Measurements from ENCODE around the gene MTFR2.

MTFR2 gene

GRCh38 chr6:136209496-136209895, 40.6 kb downstream of the MTFR2 start:
- Histone ChIP-seq H3K9ac (ENCODE audit: low read length) (no peak overlapping the region), H3K36me3 (ENCODE audit: control insufficient read depth, low read depth, low read length) (no peaks in the 10 kb centered on the region), H3K27ac (ENCODE audit: low read length) (no peak overlapping the region), H3K4me1 (ENCODE audit: control insufficient read depth, low read depth, low read length) (no peaks in the 10 kb centered on the region), H3K9me3 (ENCODE audit: control insufficient read depth, low read depth, low read length) (no peaks in the 10 kb centered on the region), H3K4me3 (ENCODE audit: low read length) (no peak overlapping the region), H3K27me3 (ENCODE audit: control insufficient read depth, insufficient read depth, low read length) (no peaks in the 10 kb centered on the region)

- no peaks in the 10 kb centered on the region for H3K4me1 ChIP-seq (ENCODE audit: control insufficient read depth, low read depth, low read length)
- no peak overlapping the region for H3K9ac ChIP-seq (ENCODE audit: low read length)
- no peaks in the 10 kb centered on the region for H3K27me3 ChIP-seq (ENCODE audit: control insufficient read depth, insufficient read depth, low read length)
- no peak overlapping the region for H3K27ac ChIP-seq (ENCODE audit: low read length)
- H3K9me3 ChIP-seq (ENCODE audit: control insufficient read depth, low read depth, low read length) = no peaks in the 10 kb centered on the region
- no peaks in the 10 kb centered on the region for H3K36me3 ChIP-seq (ENCODE audit: control insufficient read depth, low read depth, low read length)
- no peak overlapping the region for H3K4me3 ChIP-seq (ENCODE audit: low read length)
These were observed 41.3 kb downstream of the MTFR2 start for GRCh38 chr6:136208783-136209182.

DNA sequence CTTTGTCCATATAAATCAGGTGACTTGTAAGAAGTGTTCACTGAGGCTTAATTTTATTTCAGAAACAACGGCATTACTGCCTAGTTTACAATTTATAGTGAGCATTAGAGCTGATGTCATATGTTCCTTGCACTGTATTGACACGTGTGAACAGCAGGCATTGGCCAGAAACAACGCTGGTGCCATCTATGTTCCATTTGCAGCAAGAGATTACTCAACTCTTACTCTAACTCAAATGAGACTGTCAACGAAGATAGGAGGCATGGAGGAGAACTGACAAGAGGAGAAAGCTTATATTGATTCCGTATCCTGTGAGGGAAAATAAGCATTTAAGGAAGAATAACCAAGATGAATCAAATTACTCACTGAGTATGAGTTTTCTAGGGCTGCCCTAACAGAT, 48.4 kb downstream of the MTFR2 start:
- H3K4me1 ChIP-seq (ENCODE audit: control insufficient read depth, low read depth, low read length) = no peaks in the 10 kb centered on the region
- H3K36me3 ChIP-seq (ENCODE audit: control insufficient read depth, low read depth, low read length) = no peaks in the 10 kb centered on the region
- no peak overlapping the region for H3K9ac ChIP-seq (ENCODE audit: low read length)
- no peaks in the 10 kb centered on the region for H3K27me3 ChIP-seq (ENCODE audit: control insufficient read depth, insufficient read depth, low read length)
- no peak overlapping the region for H3K4me3 ChIP-seq (ENCODE audit: low read length)
- H3K27ac ChIP-seq (ENCODE audit: low read length) = no peak overlapping the region
- no peaks in the 10 kb centered on the region for H3K9me3 ChIP-seq (ENCODE audit: control insufficient read depth, low read depth, low read length)

DNA sequence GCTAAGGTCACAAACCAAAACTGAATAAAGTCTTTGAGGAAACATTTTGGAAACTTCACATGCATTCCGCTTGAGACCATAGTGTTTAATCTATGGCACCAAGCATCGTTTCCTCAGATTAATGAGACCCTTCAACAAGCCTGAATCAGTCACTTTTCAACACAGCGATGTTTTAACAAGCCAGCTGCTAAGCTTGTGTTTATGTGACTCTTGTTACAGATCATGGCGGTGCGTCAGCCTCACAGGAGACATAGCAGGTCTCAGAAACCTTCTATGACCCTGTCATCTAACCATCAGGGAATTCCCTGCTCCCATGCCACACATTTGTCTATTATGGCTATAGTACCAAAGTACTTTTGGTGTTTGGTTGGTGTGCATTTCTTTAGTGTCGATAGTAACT, 57.2 kb downstream of the MTFR2 start:
- H3K9ac ChIP-seq (ENCODE audit: low read length) = no peak overlapping the region
- H3K4me1 ChIP-seq (ENCODE audit: control insufficient read depth, low read depth, low read length) = no peaks in the 10 kb centered on the region
- H3K9me3 ChIP-seq (ENCODE audit: control insufficient read depth, low read depth, low read length) = no peaks in the 10 kb centered on the region
- H3K27ac ChIP-seq (ENCODE audit: low read length) = no peak overlapping the region
- no peaks in the 10 kb centered on the region for H3K27me3 ChIP-seq (ENCODE audit: control insufficient read depth, insufficient read depth, low read length)
- H3K36me3 ChIP-seq (ENCODE audit: control insufficient read depth, low read depth, low read length) = no peaks in the 10 kb centered on the region
- no peak overlapping the region for H3K4me3 ChIP-seq (ENCODE audit: low read length)

DNA sequence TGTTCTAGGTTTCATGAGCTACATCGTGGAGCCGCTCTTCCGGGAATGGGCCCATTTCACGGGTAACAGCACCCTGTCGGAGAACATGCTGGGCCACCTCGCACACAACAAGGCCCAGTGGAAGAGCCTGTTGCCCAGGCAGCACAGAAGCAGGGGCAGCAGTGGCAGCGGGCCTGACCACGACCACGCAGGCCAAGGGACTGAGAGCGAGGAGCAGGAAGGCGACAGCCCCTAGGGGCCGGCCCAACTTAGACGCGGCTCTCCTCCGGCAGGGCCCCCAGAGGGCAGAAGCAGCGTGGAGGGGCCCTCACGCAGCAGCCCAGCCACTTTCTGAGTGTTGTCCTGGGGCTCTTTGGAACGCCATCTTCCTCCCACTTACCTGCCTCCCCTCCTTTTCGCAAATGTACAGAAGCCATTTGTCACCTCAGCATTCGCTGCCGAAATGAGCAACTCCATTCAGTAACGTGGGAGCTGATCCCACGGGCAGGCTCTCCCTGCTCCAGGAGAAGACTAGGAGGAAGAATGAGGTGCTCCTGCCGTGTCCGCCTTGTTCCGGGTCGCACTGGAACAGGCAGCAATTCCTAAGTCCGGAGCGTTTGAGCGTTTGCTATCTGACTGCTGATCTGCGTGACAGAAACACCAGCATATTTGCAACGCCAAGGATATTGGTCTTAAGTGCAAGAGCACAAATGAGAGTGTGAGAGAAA, 58.4 kb downstream of the MTFR2 start:
- no peaks in the 10 kb centered on the region for H3K36me3 ChIP-seq (ENCODE audit: control insufficient read depth, low read depth, low read length)
- no peak overlapping the region for H3K4me3 ChIP-seq (ENCODE audit: low read length)
- no peak overlapping the region for H3K9ac ChIP-seq (ENCODE audit: low read length)
- H3K9me3 ChIP-seq (ENCODE audit: control insufficient read depth, low read depth, low read length) = no peaks in the 10 kb centered on the region
- no peaks in the 10 kb centered on the region for H3K27me3 ChIP-seq (ENCODE audit: control insufficient read depth, insufficient read depth, low read length)
- H3K27ac ChIP-seq (ENCODE audit: low read length) = no peak overlapping the region
- H3K4me1 ChIP-seq (ENCODE audit: control insufficient read depth, low read depth, low read length) = no peaks in the 10 kb centered on the region

GRCh38 chr6:136189104-136189503, 61.0 kb downstream of the MTFR2 start:
- no peaks in the 10 kb centered on the region for H3K27me3 ChIP-seq (ENCODE audit: control insufficient read depth, insufficient read depth, low read length)
- no peak overlapping the region for H3K9ac ChIP-seq (ENCODE audit: low read length)
- H3K36me3 ChIP-seq (ENCODE audit: control insufficient read depth, low read depth, low read length) = no peaks in the 10 kb centered on the region
- no peak overlapping the region for H3K4me3 ChIP-seq (ENCODE audit: low read length)
- no peaks in the 10 kb centered on the region for H3K9me3 ChIP-seq (ENCODE audit: control insufficient read depth, low read depth, low read length)
- H3K27ac ChIP-seq (ENCODE audit: low read length) = no peak overlapping the region
- no peaks in the 10 kb centered on the region for H3K4me1 ChIP-seq (ENCODE audit: control insufficient read depth, low read depth, low read length)

DNA sequence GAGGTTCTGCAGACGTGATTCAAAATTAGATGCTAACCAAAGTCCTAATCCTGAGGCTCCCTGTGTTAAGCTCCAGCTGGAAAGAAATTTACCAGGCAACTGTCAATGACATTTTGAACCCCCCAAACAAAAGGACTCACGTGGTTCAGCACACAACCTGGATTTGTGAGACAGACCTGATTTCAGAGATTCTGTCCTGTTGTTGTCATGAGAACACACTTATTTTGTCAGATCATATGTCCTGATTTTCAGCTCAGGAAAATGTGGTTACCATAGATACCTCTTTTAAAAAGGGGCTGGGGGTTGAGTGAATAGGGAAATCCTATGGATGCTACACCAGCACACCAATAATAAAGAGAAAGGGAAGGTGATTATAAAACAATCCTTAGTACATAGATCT, 61.6 kb downstream of the MTFR2 start:
- Histone ChIP-seq H3K9me3 (ENCODE audit: control insufficient read depth, low read depth, low read length) (no peaks in the 10 kb centered on the region), H3K27ac (ENCODE audit: low read length) (no peak overlapping the region), H3K9ac (ENCODE audit: low read length) (no peak overlapping the region), H3K4me3 (ENCODE audit: low read length) (no peak overlapping the region), H3K4me1 (ENCODE audit: control insufficient read depth, low read depth, low read length) (no peaks in the 10 kb centered on the region), H3K36me3 (ENCODE audit: control insufficient read depth, low read depth, low read length) (no peaks in the 10 kb centered on the region), H3K27me3 (ENCODE audit: control insufficient read depth, insufficient read depth, low read length) (no peaks in the 10 kb centered on the region)

- Histone ChIP-seq H3K4me3 (ENCODE audit: low read length) (no peak overlapping the region), H3K36me3 (ENCODE audit: control insufficient read depth, low read depth, low read length) (no peaks in the 10 kb centered on the region), H3K27ac (ENCODE audit: low read length) (no peak overlapping the region), H3K27me3 (ENCODE audit: control insufficient read depth, insufficient read depth, low read length) (no peaks in the 10 kb centered on the region), H3K9me3 (ENCODE audit: control insufficient read depth, low read depth, low read length) (no peaks in the 10 kb centered on the region), H3K4me1 (ENCODE audit: control insufficient read depth, low read depth, low read length) (no peaks in the 10 kb centered on the region), H3K9ac (ENCODE audit: low read length) (no peak overlapping the region)
These were observed 63.7 kb downstream of the MTFR2 start for GRCh38 chr6:136186363-136186762.

- Histone ChIP-seq H3K4me1 (ENCODE audit: control insufficient read depth, low read depth, low read length) (no peaks in the 10 kb centered on the region), H3K9ac (ENCODE audit: low read length) (no peak overlapping the region), H3K36me3 (ENCODE audit: control insufficient read depth, low read depth, low read length) (no peaks in the 10 kb centered on the region), H3K27me3 (ENCODE audit: control insufficient read depth, insufficient read depth, low read length) (no peaks in the 10 kb centered on the region), H3K27ac (ENCODE audit: low read length) (no peak overlapping the region), H3K4me3 (ENCODE audit: low read length) (no peak overlapping the region), H3K9me3 (ENCODE audit: control insufficient read depth, low read depth, low read length) (no peaks in the 10 kb centered on the region)
These were observed 65.4 kb downstream of the MTFR2 start for GRCh38 chr6:136184738-136185137.

- Histone ChIP-seq H3K36me3 (ENCODE audit: control insufficient read depth, low read depth, low read length) (no peaks in the 10 kb centered on the region), H3K4me1 (ENCODE audit: control insufficient read depth, low read depth, low read length) (no peaks in the 10 kb centered on the region), H3K9me3 (ENCODE audit: control insufficient read depth, low read depth, low read length) (no peaks in the 10 kb centered on the region), H3K27ac (ENCODE audit: low read length) (no peak overlapping the region), H3K9ac (ENCODE audit: low read length) (no peak overlapping the region), H3K4me3 (ENCODE audit: low read length) (no peak overlapping the region), H3K27me3 (ENCODE audit: control insufficient read depth, insufficient read depth, low read length) (no peaks in the 10 kb centered on the region)
These were observed 68.2 kb downstream of the MTFR2 start for GRCh38 chr6:136181861-136182260.

DNA sequence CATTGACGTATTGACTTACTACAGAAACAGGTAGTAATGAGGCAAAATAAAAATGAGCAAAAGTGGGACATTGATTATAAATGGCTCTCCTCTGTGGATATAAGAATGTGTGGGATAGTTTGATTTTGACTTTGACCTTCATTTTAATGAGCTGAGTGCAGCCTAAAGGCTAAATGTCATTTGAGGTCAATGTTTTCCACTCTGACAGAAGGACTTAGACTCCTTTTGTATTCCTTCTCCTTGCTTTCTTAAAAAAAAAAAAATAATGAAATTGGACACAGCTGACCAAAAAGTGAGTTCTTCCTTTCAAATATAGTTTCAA, 68.6 kb downstream of the MTFR2 start:
- H3K27me3 ChIP-seq (ENCODE audit: control insufficient read depth, insufficient read depth, low read length) = no peaks in the 10 kb centered on the region
- no peaks in the 10 kb centered on the region for H3K36me3 ChIP-seq (ENCODE audit: control insufficient read depth, low read depth, low read length)
- H3K4me1 ChIP-seq (ENCODE audit: control insufficient read depth, low read depth, low read length) = no peaks in the 10 kb centered on the region
- H3K9ac ChIP-seq (ENCODE audit: low read length) = no peak overlapping the region
- no peak overlapping the region for H3K4me3 ChIP-seq (ENCODE audit: low read length)
- H3K9me3 ChIP-seq (ENCODE audit: control insufficient read depth, low read depth, low read length) = no peaks in the 10 kb centered on the region
- H3K27ac ChIP-seq (ENCODE audit: low read length) = no peak overlapping the region

Measured in iPS-18a (cell line).